ENCODE results near the gene RCC1. TPM values are rescaled to one million over a fixed set of nuclear protein-coding genes. Genes with fewer than 3 reads are reported as not detected.
"Not testable (repeated sequence)": the region's sequence is repeated elsewhere in the genome, so short reads cannot be mapped to it uniquely, and the experiment has no call there.

RCC1 gene
- total RNA-seq, 1 donor from 2014 or later = 6.3 TPM

GRCh38 chr1:28466226-28466778 lies 39.5 kb upstream of the RCC1 start:
- Histone ChIP-seq H3K36me3 (peaks cover 35% of the 10 kb centered on the region), H3K27me3 (ENCODE audit: low read depth) (no peaks in the 10 kb centered on the region), H3K4me3 (no peak overlapping the region), H3K9me3 (replicated peaks) (no peaks in the 10 kb centered on the region), H3K4me1 (peaks cover 4% of the 10 kb centered on the region), H3K27ac (replicated peaks) (no peak overlapping the region)
- TF ChIP-seq CTCF (IDR thresholded peaks at IDR 0.05; ENCODE audit: borderline replicate concordance) = no peak
- intact Hi-C loops (cut with micrococcal nuclease) = loop anchor here (10.0 kb wide), 1 partner anchor 52 kb away; no protein-coding TSS in a partner anchor
- DNase-seq = no peak

GRCh38 chr1:28470146-28470545 lies 35.7 kb upstream of the RCC1 start:
- Histone ChIP-seq H3K4me1 (peaks cover 7% of the 10 kb centered on the region), H3K27me3 (ENCODE audit: low read depth) (no peaks in the 10 kb centered on the region), H3K9me3 (replicated peaks) (no peaks in the 10 kb centered on the region), H3K36me3 (peaks cover 45% of the 10 kb centered on the region), H3K4me3 (no peak overlapping the region), H3K27ac (replicated peaks) (no peak overlapping the region)
- no peak for DNase-seq
- no peak for TF ChIP-seq CTCF (IDR thresholded peaks at IDR 0.05; ENCODE audit: borderline replicate concordance)
- intact Hi-C loops (cut with micrococcal nuclease) = no loop called here

- DNase-seq; H3K4me1 ChIP-seq; H3K27me3 ChIP-seq (ENCODE audit: low read depth); H3K27ac ChIP-seq (replicated peaks); H3K4me3 ChIP-seq; intact Hi-C loops (cut with micrococcal nuclease); H3K9me3 ChIP-seq (replicated peaks): not testable (repeated sequence)
- peaks cover 98% of the 10 kb centered on the region for H3K36me3 ChIP-seq
Measured at GRCh38 chr1:28479497-28479896, 26.3 kb upstream of the RCC1 start.

GRCh38 chr1:28480308-28480707 lies 25.5 kb upstream of the RCC1 start:
- H3K4me3 ChIP-seq = no peak overlapping the region
- no peak for DNase-seq
- H3K4me1 ChIP-seq = no peaks in the 10 kb centered on the region
- H3K27me3 ChIP-seq (ENCODE audit: low read depth) = no peaks in the 10 kb centered on the region
- TF ChIP-seq CTCF (IDR thresholded peaks at IDR 0.05; ENCODE audit: borderline replicate concordance) = no peak
- intact Hi-C loops (cut with micrococcal nuclease) = no loop called here
- no peak overlapping the region for H3K27ac ChIP-seq (replicated peaks)
- H3K36me3 ChIP-seq = peaks cover 94% of the 10 kb centered on the region
- no peaks in the 10 kb centered on the region for H3K9me3 ChIP-seq (replicated peaks)

- no peaks in the 10 kb centered on the region for H3K27me3 ChIP-seq (ENCODE audit: low read depth)
- no peak overlapping the region for H3K4me3 ChIP-seq
- H3K4me1 ChIP-seq = no peaks in the 10 kb centered on the region
- H3K36me3 ChIP-seq = peaks cover 90% of the 10 kb centered on the region
- DNase-seq = no peak
- H3K27ac ChIP-seq (replicated peaks) = no peak overlapping the region
- intact Hi-C loops (cut with micrococcal nuclease) = no loop called here
- no peaks in the 10 kb centered on the region for H3K9me3 ChIP-seq (replicated peaks)
- TF ChIP-seq CTCF (IDR thresholded peaks at IDR 0.05; ENCODE audit: borderline replicate concordance) = no peak
Measured at GRCh38 chr1:28482138-28482537, 23.7 kb upstream of the RCC1 start.

- TF ChIP-seq CTCF (IDR thresholded peaks at IDR 0.05; ENCODE audit: borderline replicate concordance) = no peak
- Histone ChIP-seq H3K27me3 (ENCODE audit: low read depth) (no peaks in the 10 kb centered on the region), H3K9me3 (replicated peaks) (no peaks in the 10 kb centered on the region), H3K36me3 (peaks cover 85% of the 10 kb centered on the region), H3K4me1 (no peaks in the 10 kb centered on the region), H3K27ac (replicated peaks) (no peak overlapping the region), H3K4me3 (no peak overlapping the region)
- no peak for DNase-seq
- intact Hi-C loops (cut with micrococcal nuclease) = no loop called here
Measured at GRCh38 chr1:28482702-28483101, 23.1 kb upstream of the RCC1 start.
